HL-60 (cell line): Measurements from ENCODE around the gene DIS3L.

ENCODE experiments used
- DNase-seq, 2 experiments: peaks; one replicate each; pipeline ENCODE4 v3.0.0-alpha.2; 2010 to 2020; ENCODE audit warnings: low read depth in 1 of 2, low spot score in 1 of 2
- H3K27ac ChIP-seq: fragments of 250-450 bp; sonication (Bioruptor Pico); replicated peaks from 2 replicates; pipeline ENCODE4 v1.5.1; 2020; ENCODE audit warnings: mild to moderate bottlenecking, moderate library complexity
- H3K27me3 ChIP-seq: fragments of 250-450 bp; sonication (Bioruptor Pico); 2 replicates; pipeline ENCODE4 v1.5.1; 2021; ENCODE audit warnings: mild to moderate bottlenecking, moderate library complexity; ENCODE audit not compliant: insufficient read depth, poor library complexity, severe bottlenecking
- H3K4me3 ChIP-seq: replicated peaks from 2 replicates; pipeline ENCODE4 v1.5.1; 2011; ENCODE audit warnings: mild to moderate bottlenecking, control low read depth, low read length; ENCODE audit not compliant: insufficient read depth
- GABPA ChIP-seq: IDR thresholded peaks from 2 replicates; pipeline ENCODE4 v1.6.1; 2012; ENCODE audit warnings: low read depth
- POLR2AphosphoS5 ChIP-seq: IDR thresholded peaks from 2 replicates; pipeline ENCODE4 v1.6.1; 2012; ENCODE audit warnings: low read depth
- SPI1 ChIP-seq: IDR thresholded peaks from 2 replicates; pipeline ENCODE4 v1.6.1; 2012; ENCODE audit warnings: low read depth, mild to moderate bottlenecking, borderline replicate concordance
- TF ChIP-seq, protein P1 (sequence below): IDR thresholded peaks from 2 replicates; pipeline ENCODE4 v1.6.1; 2012; ENCODE audit warnings: low read depth; ENCODE audit not compliant: insufficient replicate concordance
- TF ChIP-seq, protein P2 (sequence below): IDR thresholded peaks from one replicate; pipeline ENCODE4 v1.5.1; 2011; ENCODE audit warnings: low read length, control low read depth, inconsistent platforms; ENCODE audit not compliant: insufficient read depth

DIS3L gene

DNA sequence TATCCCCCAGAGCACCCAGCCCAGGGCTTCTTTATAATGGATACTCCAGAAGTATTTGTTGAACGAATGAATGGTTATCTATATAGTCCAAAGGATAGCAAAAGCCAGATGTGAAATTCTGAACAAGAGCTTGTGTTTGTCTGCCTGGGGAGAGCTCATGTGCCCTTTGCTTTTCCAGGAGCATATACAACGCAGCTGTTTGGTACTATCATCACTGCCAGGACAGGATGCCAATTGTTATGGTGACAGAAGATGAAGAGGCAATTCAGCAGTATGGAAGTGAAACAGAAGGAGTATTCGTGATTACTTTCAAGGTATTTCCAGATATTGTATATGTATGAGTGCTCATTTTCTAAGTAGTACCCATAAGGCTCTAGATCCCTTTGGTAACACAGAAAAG lies 15.2 kb downstream of the DIS3L start:
- DNase-seq = no peak
- no peaks in the 10 kb centered on the region for H3K27me3 ChIP-seq
- no peak for TF ChIP-seq SPI1
- TF ChIP-seq POLR2AphosphoS5 = no peak
- TF ChIP-seq, protein P1, sequence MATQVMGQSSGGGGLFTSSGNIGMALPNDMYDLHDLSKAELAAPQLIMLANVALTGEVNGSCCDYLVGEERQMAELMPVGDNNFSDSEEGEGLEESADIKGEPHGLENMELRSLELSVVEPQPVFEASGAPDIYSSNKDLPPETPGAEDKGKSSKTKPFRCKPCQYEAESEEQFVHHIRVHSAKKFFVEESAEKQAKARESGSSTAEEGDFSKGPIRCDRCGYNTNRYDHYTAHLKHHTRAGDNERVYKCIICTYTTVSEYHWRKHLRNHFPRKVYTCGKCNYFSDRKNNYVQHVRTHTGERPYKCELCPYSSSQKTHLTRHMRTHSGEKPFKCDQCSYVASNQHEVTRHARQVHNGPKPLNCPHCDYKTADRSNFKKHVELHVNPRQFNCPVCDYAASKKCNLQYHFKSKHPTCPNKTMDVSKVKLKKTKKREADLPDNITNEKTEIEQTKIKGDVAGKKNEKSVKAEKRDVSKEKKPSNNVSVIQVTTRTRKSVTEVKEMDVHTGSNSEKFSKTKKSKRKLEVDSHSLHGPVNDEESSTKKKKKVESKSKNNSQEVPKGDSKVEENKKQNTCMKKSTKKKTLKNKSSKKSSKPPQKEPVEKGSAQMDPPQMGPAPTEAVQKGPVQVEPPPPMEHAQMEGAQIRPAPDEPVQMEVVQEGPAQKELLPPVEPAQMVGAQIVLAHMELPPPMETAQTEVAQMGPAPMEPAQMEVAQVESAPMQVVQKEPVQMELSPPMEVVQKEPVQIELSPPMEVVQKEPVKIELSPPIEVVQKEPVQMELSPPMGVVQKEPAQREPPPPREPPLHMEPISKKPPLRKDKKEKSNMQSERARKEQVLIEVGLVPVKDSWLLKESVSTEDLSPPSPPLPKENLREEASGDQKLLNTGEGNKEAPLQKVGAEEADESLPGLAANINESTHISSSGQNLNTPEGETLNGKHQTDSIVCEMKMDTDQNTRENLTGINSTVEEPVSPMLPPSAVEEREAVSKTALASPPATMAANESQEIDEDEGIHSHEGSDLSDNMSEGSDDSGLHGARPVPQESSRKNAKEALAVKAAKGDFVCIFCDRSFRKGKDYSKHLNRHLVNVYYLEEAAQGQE = no peak
- TF ChIP-seq, protein P2, sequence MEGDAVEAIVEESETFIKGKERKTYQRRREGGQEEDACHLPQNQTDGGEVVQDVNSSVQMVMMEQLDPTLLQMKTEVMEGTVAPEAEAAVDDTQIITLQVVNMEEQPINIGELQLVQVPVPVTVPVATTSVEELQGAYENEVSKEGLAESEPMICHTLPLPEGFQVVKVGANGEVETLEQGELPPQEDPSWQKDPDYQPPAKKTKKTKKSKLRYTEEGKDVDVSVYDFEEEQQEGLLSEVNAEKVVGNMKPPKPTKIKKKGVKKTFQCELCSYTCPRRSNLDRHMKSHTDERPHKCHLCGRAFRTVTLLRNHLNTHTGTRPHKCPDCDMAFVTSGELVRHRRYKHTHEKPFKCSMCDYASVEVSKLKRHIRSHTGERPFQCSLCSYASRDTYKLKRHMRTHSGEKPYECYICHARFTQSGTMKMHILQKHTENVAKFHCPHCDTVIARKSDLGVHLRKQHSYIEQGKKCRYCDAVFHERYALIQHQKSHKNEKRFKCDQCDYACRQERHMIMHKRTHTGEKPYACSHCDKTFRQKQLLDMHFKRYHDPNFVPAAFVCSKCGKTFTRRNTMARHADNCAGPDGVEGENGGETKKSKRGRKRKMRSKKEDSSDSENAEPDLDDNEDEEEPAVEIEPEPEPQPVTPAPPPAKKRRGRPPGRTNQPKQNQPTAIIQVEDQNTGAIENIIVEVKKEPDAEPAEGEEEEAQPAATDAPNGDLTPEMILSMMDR = no peak
- no peak for TF ChIP-seq GABPA
- no peak overlapping the region for H3K27ac ChIP-seq
- H3K4me3 ChIP-seq = no peak overlapping the region

DNA sequence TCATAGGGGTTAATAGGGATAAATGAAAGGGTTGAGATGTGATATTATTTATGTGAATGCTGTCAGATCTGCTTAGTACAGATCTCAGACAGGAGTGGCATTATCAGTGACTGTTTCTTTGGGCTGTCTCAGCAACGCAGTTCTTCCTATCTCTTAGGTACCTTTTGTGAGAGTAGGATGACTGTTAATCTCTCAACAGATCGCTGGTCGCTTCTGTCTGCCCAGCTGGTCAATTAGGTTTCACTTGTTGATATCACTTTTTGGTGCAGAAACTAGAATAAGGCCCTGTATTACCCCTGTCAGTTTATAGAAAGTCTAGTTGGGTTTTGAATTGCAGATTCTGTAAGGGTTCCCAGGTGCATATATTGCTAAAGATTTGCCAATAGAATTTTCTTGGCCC lies 16.5 kb downstream of the DIS3L start:
- H3K27ac ChIP-seq = no peak overlapping the region
- DNase-seq = no peak
- H3K27me3 ChIP-seq = no peaks in the 10 kb centered on the region
- TF ChIP-seq SPI1 (no peak), GABPA (no peak), POLR2AphosphoS5 (no peak)
- TF ChIP-seq, protein P2 = no peak
- TF ChIP-seq, protein P1 = no peak
- no peak overlapping the region for H3K4me3 ChIP-seq

DNA sequence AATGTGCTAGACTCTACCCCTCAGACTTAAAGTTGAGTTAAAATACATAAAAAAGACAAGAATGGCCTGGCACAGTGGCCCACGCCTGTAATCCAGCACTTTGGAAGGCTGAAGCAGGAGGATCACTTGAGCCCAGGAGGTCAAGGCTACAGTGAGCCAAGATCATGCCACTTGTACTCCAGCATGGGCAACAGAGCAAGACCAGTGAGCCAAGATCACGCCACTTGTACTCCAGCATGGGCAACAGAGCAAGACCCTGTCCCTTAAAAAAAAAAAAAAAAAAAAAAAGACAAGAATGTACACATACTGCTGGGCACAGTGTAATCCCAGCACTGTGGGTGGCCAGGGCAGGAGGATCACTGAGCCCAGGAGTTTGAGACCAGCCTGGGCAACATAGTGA lies 17.4 kb downstream of the DIS3L start:
- TF ChIP-seq GABPA (no peak), SPI1 (no peak), POLR2AphosphoS5 (no peak)
- TF ChIP-seq, protein P2 = no peak
- TF ChIP-seq, protein P1 = no peak
- DNase-seq = no peak
- no peaks in the 10 kb centered on the region for H3K27me3 ChIP-seq
- H3K4me3 ChIP-seq = no peak overlapping the region
- no peak overlapping the region for H3K27ac ChIP-seq
